ENCODE results near the gene SH2B2.

- no peak for TF ChIP-seq CTCF (IDR thresholded peaks at IDR 0.05)
- no peak for TF ChIP-seq POLR2A (IDR thresholded peaks at IDR 0.05)
- no peak for TF ChIP-seq POLR2AphosphoS5 (IDR thresholded peaks at IDR 0.05)
Measured at GRCh38 chr7:102302025-102302424, 15.4 kb downstream of the SH2B2 start.

Measured in suprapubic skin (tissue), 4 donors.